ENCODE results near the gene OSBP2. TPM values are rescaled to one million over a fixed set of nuclear protein-coding genes. Genes with fewer than 3 reads are reported as not detected.
"Not testable (repeated sequence)": the region's sequence is repeated elsewhere in the genome, so short reads cannot be mapped to it uniquely, and the experiment has no call there.

The OSBP2 gene
- total RNA-seq, 2 donors from 2014 or later: 2.9 to 5.1 TPM

DNA sequence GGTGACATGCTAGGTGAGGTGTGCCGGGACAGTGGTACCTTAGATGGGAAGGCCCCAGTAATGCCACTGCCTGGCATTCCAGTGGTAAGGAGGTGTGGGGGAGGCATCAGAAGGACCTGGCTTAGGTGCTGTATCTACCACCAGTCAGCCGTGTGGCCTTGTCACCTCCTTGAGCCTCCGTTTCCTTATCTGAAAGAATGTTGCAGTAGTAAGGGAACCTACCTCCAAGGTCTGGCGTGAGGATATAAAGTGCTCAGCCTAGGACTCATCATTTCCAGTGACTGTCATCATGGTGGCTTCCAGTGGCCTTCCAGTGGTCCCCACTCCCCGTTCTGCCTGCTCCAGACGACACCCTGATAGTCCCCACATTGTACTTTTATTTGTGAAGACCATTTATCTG, 20.2 kb upstream of the OSBP2 start:
- no peak for ATAC-seq

DNA sequence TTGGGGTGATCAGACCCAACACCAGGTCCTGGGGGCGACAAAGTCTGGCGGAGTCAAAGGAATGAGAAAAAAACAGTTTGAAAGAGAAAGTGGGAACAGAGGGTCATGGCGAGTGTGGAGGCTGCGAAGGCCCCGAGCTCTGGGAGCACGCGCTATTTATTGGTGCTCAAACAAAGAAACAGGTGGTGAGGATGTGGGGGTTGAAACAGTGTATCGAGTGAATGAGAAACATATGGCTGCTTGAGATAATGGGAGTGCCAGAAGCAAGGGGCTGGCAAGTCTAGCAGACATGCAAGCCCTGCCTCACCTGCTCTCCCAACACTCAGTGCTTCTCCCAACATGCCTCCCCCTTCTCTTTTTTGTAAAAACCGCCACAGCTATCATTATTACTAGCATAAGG, 19.2 kb upstream of the OSBP2 start:
- intact Hi-C loops (cut with DNase I, micrococcal nuclease): no loop called here
- no peak for DNase-seq

More for the DNA sequence above, 20.2 kb upstream of the OSBP2 start:
- no peak for DNase-seq
- intact Hi-C loops (cut with DNase I, micrococcal nuclease): no loop called here

DNA sequence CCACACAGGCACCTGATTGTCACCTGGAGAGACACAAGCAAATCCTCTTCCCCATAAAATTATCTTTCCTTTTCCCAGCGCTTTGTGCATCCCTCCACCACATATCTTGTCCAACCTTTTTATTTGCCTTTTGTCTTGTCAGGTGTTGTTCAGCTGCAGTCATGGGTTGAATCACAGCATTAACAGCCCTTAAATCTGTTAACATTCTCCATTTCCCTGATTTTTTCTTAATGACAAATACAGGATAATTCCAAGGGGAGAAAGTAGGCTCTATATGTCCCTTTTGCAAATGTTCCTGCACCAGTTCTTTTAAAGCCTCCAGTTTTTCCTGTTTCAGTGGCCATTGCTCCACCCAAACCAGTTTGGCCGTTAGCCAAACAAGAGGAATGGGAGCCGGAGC, 18.1 kb upstream of the OSBP2 start:
- ATAC-seq; DNase-seq; intact Hi-C loops (cut with DNase I, micrococcal nuclease): not testable (repeated sequence)

More for the DNA sequence above, 19.2 kb upstream of the OSBP2 start:
- ATAC-seq: no peak

DNA sequence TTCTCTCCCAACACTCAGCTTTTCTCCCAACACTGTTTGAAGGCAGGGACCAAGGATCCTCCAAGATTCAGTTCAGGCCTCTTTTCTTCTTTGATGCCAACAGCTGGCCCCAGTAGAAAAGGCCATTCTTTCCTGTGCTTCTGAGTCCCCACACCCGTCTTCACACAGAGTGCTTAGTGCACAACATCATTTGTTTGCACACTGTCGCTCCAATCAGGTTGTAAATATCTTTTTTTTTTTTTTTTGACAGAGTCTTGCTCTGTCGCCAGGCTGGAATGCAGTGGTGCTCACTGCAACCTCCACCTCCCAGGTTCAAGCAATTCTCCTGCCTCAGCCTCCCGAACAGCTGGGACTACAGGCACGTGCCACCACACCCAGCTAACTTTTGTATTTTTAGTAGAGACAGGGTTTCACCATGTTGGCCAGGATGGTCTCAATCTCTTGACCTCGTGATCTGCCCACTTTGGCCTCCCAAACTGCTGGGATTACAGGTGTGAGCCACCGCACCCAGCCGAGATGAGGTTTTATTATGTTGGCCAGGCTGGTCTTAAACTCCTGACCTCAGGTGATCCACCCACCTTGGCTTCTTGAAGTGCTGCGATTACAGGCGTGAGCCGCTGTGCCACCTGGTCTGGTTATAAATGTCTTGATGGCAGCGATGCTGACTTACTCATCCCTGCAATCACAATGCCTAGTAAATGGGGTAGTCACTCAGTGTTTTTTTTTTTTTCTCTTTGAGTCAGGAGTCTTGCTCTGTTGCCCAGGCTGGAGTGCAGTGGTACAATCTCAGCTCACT, 14.6 kb upstream of the OSBP2 start:
- intact Hi-C loops (cut with DNase I, micrococcal nuclease): loop anchor here in 1 of 2 donors (10.0 kb wide), 1 partner anchor 65 kb away; no protein-coding TSS in a partner anchor
- DNase-seq (peak; percentile 50 to 61), ATAC-seq (peak; percentile 95)

- DNase-seq (no peak), ATAC-seq (no peak)
- intact Hi-C loops (cut with DNase I, micrococcal nuclease): loop anchor here in 1 of 2 donors (10.0 kb wide), 1 partner anchor 64 kb away; no protein-coding TSS in a partner anchor
These were observed 13.5 kb upstream of the OSBP2 start for GRCh38 chr22:30680991-30681770.

DNA sequence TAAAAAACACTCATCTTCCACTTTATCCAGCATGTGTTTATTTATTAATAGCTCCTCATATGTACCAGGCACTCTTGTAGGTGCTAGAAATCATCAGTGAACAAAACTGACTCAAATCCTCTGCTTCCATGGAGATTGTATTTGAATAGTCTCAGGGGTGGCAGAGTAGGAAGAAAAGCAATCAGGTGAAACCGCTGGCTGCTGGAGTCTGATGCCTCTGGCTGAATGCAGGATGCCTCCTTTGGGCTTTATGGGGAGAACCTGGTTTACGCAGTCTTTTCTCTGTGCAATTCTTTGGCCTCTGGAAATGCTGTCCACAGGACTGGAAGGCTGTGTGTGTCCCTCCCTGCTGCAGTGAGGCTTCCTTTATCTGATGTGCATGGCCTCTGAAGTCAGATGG, 12.8 kb upstream of the OSBP2 start:
- intact Hi-C loops (cut with DNase I, micrococcal nuclease): loop anchor here in 1 of 2 donors (10.0 kb wide), 1 partner anchor 63 kb away; no protein-coding TSS in a partner anchor
- DNase-seq: no peak
- no peak for ATAC-seq

- intact Hi-C loops (cut with DNase I, micrococcal nuclease): loop anchor here in 1 of 2 donors (10.0 kb wide), 1 partner anchor 60 kb away; no protein-coding TSS in a partner anchor
- ATAC-seq: peak; percentile 65
- peak in 1 of 2 donors; percentile 36 for DNase-seq
These were observed 9.5 kb upstream of the OSBP2 start for GRCh38 chr22:30685178-30685577.

DNA sequence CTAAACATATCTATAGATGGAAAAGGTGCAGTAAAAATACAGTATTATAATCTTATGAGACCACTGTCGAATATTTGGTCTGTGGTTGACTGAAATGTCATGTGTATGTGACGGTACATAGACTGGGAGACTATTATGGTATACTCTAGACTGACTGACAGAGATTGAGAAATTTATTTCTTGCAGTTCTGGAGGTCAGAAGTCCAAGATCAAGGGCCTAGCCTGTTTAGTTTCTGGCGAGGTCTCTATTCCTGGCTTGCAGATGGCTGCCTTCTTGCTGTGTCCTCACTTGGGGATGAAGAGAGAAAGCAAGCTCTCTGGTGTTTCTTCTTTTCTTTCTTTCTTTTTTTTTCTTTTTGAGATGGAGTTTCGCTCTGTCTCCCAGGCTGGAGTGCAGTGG, 7.3 kb upstream of the OSBP2 start:
- DNase-seq (no peak), ATAC-seq (peak; percentile 61)
- intact Hi-C loops (cut with DNase I, micrococcal nuclease): loop anchor here in 1 of 2 donors (10.0 kb wide), 1 partner anchor 57 kb away; no protein-coding TSS in a partner anchor

GRCh38 chr22:30689622-30690021, 5.1 kb upstream of the OSBP2 start:
- intact Hi-C loops (cut with DNase I, micrococcal nuclease): loop anchor here in 1 of 2 donors (10.0 kb wide), 1 partner anchor 55 kb away; no protein-coding TSS in a partner anchor
- ATAC-seq: no peak

DNA sequence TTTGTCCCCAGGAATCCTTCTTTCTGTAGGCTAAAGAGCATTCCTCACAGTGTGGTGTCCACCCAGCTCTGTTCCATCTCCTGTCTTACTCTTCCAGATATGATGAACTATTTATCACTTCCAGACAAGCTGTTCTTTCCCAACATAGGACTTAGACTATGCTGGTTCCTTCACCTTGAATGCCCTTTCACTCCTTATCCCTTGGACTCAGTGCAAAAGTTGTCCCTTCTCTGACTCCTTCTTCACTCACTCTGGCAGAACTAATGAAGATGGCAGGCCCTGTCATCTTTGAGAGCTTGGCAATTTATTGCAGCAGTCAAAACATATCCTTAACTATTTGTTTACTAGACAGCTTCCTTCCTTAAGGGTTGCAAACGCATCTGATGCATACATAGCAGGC, 3.5 kb upstream of the OSBP2 start:
- no peak for ATAC-seq
- intact Hi-C loops (cut with DNase I, micrococcal nuclease): no loop called here
- no peak for DNase-seq

More at GRCh38 chr22:30689622-30690021, 5.1 kb upstream of the OSBP2 start:
- DNase-seq: no peak

GRCh38 chr22:30694171-30694639, 469 bp upstream of the OSBP2 start:
- peak; percentile 62 to 82 for DNase-seq
- intact Hi-C loops (cut with DNase I, micrococcal nuclease): no loop called here
- peak; percentile 82 for ATAC-seq

DNA sequence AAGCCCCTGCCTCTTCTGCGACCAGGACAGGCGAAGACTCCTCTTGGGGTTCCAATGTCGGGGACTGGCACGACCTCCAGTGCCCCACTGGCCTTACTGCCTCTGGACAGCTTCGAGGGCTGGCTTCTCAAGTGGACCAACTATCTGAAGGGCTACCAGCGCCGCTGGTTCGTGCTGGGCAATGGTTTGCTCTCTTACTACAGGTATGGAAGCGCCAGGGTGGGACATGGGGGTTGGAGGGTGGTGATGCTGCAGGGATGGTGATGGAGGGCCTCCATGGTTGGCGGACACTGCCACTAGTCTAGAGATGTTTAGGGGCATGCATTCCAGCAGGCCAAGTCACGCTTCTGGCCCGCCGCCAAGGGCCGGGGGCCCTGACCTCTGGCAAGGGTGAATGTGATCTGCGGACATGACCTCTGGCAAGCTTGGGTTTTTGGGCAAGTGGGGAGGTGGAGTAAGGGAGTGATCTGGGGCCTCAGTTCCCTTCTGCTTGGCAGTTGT, 727 bp downstream of the OSBP2 start:
- intact Hi-C loops (cut with DNase I, micrococcal nuclease): no loop called here
- ATAC-seq (peak; percentile 2), DNase-seq (no peak)

GRCh38 chr22:30695871-30696655, 1.4 kb downstream of the OSBP2 start:
- intact Hi-C loops (cut with DNase I, micrococcal nuclease): no loop called here
- DNase-seq: no peak
- no peak for ATAC-seq

DNA sequence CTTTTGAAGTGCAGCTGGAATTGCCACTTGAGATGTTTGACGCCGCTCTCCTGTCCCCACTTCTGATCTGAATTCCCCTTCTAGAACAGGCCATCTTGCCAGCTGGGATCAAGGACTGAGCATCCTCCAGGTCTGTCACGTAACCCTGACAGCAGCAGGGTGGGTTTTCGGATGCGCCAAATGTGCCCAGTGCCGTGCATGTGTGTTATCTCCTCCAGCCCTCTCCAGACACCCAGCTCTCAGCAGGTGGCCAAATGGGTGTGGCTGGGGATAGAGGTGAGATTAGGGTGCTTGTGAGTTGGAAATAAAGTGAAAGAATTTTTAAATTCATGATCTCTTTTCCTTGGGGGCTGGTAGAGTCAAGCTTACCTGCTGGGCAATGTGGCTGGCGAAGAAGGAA, 3.3 kb downstream of the OSBP2 start:
- DNase-seq: no peak
- no peak for ATAC-seq
- intact Hi-C loops (cut with DNase I, micrococcal nuclease): no loop called here

DNA sequence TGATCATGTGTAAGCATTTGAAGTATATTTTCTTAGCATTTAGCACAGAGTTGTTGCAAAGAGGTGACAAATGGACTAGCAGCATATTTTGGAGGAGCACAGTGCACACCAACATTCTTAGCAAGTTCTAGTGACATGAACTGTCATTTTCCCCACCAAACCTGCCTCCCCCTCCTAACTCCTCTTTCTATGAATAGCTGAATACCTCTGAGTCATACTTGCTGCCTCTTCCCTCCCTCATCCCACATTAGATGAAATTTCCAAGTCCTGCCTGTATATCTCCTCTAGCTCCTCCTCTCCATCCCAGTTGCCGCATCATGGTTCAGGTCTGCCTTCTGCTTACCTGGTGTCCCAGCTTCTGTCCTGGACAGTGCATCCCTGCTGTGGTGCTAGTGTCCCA, 7.2 kb downstream of the OSBP2 start:
- no peak for ATAC-seq
- no peak for DNase-seq
- intact Hi-C loops (cut with DNase I, micrococcal nuclease): no loop called here

GRCh38 chr22:30702856-30703255, 8.2 kb downstream of the OSBP2 start:
- no peak for DNase-seq
- intact Hi-C loops (cut with DNase I, micrococcal nuclease): no loop called here

GRCh38 chr22:30704978-30705377, 10.3 kb downstream of the OSBP2 start:
- ATAC-seq: no peak
- no peak for DNase-seq
- intact Hi-C loops (cut with DNase I, micrococcal nuclease): no loop called here

More at GRCh38 chr22:30702856-30703255, 8.2 kb downstream of the OSBP2 start:
- ATAC-seq: no peak

Data from left colon (tissue), 2 donors.